Activated CD4-positive, alpha-beta T cell treated with anti-CD3 and anti-CD28 coated beads for 48 hours (primary cell): ENCODE results near the gene STX18.
"Not testable (repeated sequence)": the region's sequence is repeated elsewhere in the genome, so short reads cannot be mapped to it uniquely, and the experiment has no call there.

Experiments used
- DNase-seq: peaks from one replicate; pipeline ENCODE4 v3.0.0-alpha.2; 2020

Gene STX18

GRCh38 chr4:4507403-4507802, 34.4 kb downstream of the STX18 start:
- no peak for DNase-seq

- no peak for DNase-seq
These were observed 34.9 kb downstream of the STX18 start for GRCh38 chr4:4506961-4507360.

GRCh38 chr4:4505211-4505610, 36.6 kb downstream of the STX18 start:
- not testable (repeated sequence) for DNase-seq

- DNase-seq = no peak
These were observed 37.1 kb downstream of the STX18 start for GRCh38 chr4:4504783-4505182.

- peak; percentile 40 for DNase-seq
These were observed 39.0 kb downstream of the STX18 start for GRCh38 chr4:4502694-4503311.

GRCh38 chr4:4501679-4502078, 40.2 kb downstream of the STX18 start:
- no peak for DNase-seq

- no peak for DNase-seq
These were observed 42.3 kb downstream of the STX18 start for GRCh38 chr4:4499438-4500123.

- DNase-seq = no peak
These were observed 45.1 kb downstream of the STX18 start for GRCh38 chr4:4496592-4497372.

GRCh38 chr4:4494882-4495281, 47.0 kb downstream of the STX18 start:
- no peak for DNase-seq

GRCh38 chr4:4492161-4492847, 49.5 kb downstream of the STX18 start:
- DNase-seq = no peak

- no peak for DNase-seq
These were observed 50.4 kb downstream of the STX18 start for GRCh38 chr4:4491396-4491893.

GRCh38 chr4:4490816-4491215, 51.0 kb downstream of the STX18 start:
- DNase-seq = no peak

- DNase-seq = no peak
These were observed 51.8 kb downstream of the STX18 start for GRCh38 chr4:4490041-4490440.

GRCh38 chr4:4488405-4489404, 53.1 kb downstream of the STX18 start:
- DNase-seq = peak; percentile 82

GRCh38 chr4:4486969-4487368, 54.9 kb downstream of the STX18 start:
- no peak for DNase-seq

GRCh38 chr4:4485806-4486205, 56.0 kb downstream of the STX18 start:
- no peak for DNase-seq

- DNase-seq = no peak
These were observed 60.4 kb downstream of the STX18 start for GRCh38 chr4:4481399-4481994.

- no peak for DNase-seq
These were observed 61.0 kb downstream of the STX18 start for GRCh38 chr4:4480685-4481398.

GRCh38 chr4:4480205-4480604, 61.6 kb downstream of the STX18 start:
- no peak for DNase-seq

- no peak for DNase-seq
These were observed 62.5 kb downstream of the STX18 start for GRCh38 chr4:4479366-4479765.

- DNase-seq = no peak
These were observed 64.1 kb downstream of the STX18 start for GRCh38 chr4:4477796-4478195.
